Fibroblast of skin of left biceps (primary cell): ENCODE data around the gene FEZF1.

Experiments
- DNase-seq, 2 experiments: peaks; one replicate each; pipeline ENCODE4 v3.0.0-alpha.2; 2013; ENCODE audit warnings: low read depth in 2 of 2

The FEZF1 gene

GRCh38 chr7:122268101-122268500 is 36.4 kb downstream of the FEZF1 start:
- no peak for DNase-seq

- no peak for DNase-seq
Observed at GRCh38 chr7:122262246-122262645, 42.3 kb downstream of the FEZF1 start.

DNA sequence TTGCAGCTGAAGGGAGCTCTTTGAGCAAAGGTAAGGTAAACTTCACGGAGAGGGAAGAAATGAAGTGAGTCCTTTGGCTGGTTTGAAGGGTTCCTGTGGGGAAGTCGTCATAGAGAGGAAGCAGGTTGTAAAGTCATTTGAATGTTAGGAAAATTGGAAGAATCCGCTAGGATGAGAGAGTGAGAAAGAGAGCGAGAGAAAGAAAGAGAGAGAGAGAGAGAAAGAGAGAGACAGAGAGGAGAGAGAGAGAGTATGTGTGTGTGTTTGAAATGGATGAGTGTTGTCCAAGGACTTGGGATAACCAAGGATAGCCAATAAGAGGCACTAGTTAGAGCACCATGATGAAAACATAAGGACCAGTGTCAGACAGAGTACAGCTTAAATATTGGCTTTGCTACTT is 43.1 kb downstream of the FEZF1 start:
- no peak for DNase-seq

DNA sequence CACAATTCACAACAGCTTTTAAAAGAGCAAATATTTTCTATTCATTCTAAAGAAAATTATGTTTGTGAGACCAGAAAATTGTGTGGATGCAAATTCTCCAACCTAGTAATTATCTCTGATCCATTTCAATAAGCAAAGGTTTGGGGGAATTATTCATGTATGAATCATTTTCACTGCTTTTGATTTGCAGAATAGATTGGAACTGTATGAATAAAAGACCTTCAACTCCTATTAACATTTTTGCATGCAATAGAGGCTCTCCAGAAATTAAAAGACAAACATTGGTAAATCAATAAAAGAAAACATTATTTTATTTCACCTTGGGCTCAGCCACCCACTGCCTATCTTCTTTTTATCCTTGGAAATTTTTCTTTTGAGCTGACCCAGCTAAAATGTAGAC is 43.5 kb downstream of the FEZF1 start:
- no peak for DNase-seq

GRCh38 chr7:122260336-122260735 is 44.2 kb downstream of the FEZF1 start:
- DNase-seq: no peak

GRCh38 chr7:122258971-122259370 is 45.6 kb downstream of the FEZF1 start:
- no peak for DNase-seq

GRCh38 chr7:122257056-122257455 is 47.5 kb downstream of the FEZF1 start:
- DNase-seq: no peak

DNA sequence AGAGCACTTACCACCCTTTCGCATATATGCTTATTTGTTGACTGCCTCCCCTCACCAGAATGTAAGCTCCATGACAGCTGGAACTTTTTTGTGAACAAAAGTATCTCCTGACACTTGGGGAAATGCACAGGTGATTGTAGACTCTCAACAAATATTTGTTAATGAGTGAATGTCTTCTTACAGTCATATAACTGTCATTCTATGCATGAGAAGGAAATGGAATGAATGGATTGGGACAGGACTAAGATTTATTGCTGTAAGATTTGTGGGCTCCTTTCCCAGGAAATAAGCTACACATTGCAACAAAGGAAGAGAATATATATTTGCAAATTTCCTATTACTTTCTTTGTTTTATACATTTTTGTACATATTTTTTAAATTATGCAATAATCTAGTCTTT is 48.5 kb downstream of the FEZF1 start:
- no peak for DNase-seq

DNA sequence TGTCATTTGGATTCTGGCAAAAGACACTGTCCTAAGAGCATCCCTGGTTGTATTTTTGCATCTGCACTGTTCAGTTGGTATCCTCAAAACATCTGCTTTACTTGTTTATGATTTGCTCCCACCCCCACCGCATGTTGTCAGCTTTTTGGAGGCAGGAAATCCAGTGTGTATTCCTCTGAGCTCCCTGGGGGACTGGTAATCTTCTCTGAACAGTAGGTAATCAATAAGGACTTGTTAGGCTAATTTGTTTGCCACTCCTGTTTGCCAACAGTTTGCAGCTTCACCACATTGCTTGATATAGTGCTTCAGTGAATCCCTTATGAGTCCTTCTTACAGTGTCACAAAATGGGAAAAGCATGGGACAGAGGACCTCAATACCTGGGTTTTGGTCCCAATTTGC is 49.1 kb downstream of the FEZF1 start:
- DNase-seq: no peak
